Measurements from ENCODE around the gene HSPA12B. TPM values are rescaled to one million over a fixed set of nuclear protein-coding genes. Genes with fewer than 3 reads are reported as not detected.

Gene HSPA12B
- total and polyA plus RNA-seq, 2 of the 13 experiments (the other 11 are each of a cell fraction or from before 2014, with no cell fraction given) = 0.01 TPM; not detected in 1

DNA sequence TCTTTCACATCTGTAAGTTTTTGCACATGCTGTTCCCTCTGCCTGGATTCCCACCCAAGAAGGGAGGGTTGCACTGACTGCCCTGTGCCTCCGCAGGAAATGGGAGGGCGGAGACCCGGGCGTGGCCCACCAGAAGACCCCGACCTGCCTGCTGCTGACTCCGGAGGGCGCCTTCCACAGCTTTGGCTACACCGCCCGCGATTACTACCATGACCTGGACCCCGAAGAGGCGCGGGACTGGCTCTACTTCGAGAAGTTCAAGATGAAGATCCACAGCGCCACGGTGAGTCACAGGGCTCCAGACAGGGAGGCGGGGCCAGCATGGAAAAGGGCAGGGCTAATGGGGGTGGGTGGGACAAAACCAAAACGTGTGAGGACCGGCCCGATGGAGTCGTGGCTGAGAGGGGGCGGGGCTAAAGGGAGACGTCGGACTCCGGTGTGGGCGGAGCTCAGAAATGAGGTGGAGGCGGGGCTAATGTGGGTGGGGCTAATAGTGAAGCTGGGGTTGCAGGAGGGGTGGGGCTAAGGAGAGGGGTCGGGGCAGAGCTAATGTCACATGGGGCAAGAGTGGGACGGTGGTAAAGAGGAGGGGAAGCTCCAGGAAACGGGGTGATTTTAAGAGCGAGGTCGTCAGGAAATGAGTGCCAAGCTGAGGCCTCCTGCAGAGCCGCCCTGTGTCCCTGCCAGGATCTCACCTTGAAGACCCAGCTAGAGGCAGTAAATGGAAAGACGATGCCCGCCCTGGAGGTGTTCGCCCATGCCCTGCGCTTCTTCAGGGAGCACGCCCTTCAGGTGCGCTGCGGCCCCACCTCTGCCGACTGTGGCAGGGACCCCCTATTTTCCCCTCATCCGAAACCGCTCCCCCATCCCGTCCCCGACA, 12.6 kb downstream of the HSPA12B start (continued):
- TF ChIP-seq, protein P1, sequence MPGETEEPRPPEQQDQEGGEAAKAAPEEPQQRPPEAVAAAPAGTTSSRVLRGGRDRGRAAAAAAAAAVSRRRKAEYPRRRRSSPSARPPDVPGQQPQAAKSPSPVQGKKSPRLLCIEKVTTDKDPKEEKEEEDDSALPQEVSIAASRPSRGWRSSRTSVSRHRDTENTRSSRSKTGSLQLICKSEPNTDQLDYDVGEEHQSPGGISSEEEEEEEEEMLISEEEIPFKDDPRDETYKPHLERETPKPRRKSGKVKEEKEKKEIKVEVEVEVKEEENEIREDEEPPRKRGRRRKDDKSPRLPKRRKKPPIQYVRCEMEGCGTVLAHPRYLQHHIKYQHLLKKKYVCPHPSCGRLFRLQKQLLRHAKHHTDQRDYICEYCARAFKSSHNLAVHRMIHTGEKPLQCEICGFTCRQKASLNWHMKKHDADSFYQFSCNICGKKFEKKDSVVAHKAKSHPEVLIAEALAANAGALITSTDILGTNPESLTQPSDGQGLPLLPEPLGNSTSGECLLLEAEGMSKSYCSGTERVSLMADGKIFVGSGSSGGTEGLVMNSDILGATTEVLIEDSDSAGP (CRISPR knock-in tag; IDR thresholded peaks at IDR 0.05; ENCODE audit: borderline replicate concordance) = peak; percentile 55; the same call in 1 of the 2 replicates
- TF ChIP-seq KLF11 (CRISPR knock-in tag; IDR thresholded peaks at IDR 0.05) (no peak), SAP130 (CRISPR knock-in tag; IDR thresholded peaks at IDR 0.05; ENCODE audit: low read depth) (peak; percentile 44), EZH2 (conservative IDR thresholded peaks at IDR 0.05; ENCODE audit: low read depth, low read length) (no peak), HOXA3 (CRISPR knock-in tag; IDR thresholded peaks at IDR 0.05) (0 out of 2 replicates have a peak, but pooled peaks have one; percentile 17), ZNF788 (CRISPR knock-in tag; IDR thresholded peaks at IDR 0.05; ENCODE audit: borderline replicate concordance) (0 out of 2 replicates have a peak, but pooled peaks have one; percentile 20), ZNF329 (CRISPR knock-in tag; IDR thresholded peaks at IDR 0.05; ENCODE audit: low read depth) (no peak), ZNF883 (CRISPR knock-in tag; IDR thresholded peaks at IDR 0.05; ENCODE audit: not compliant biosample characterization) (peak; percentile 23), YEATS4 (CRISPR knock-in tag; IDR thresholded peaks at IDR 0.05; ENCODE audit: borderline replicate concordance) (0 out of 2 replicates have a peak, but pooled peaks have one; percentile 15), GATAD2A (CRISPR knock-in tag; IDR thresholded peaks at IDR 0.05) (0 out of 2 replicates have a peak, but pooled peaks have one; percentile 32), ZBTB3 (CRISPR knock-in tag; IDR thresholded peaks at IDR 0.05; ENCODE audit: borderline replicate concordance, low read depth) (no peak), ZNF563 (CRISPR knock-in tag; IDR thresholded peaks at IDR 0.05) (peak; percentile 23; the same call in 1 of the 2 replicates), HCFC1 (IDR thresholded peaks at IDR 0.05; ENCODE audit: low read depth, low read length) (peak; percentile 20; the same call in 1 of the 2 replicates), RFXAP (CRISPR knock-in tag; IDR thresholded peaks at IDR 0.05; ENCODE audit: borderline replicate concordance) (no peak), FOXJ3 (CRISPR knock-in tag; IDR thresholded peaks at IDR 0.05; ENCODE audit: borderline replicate concordance) (no peak), ZNF766 (CRISPR knock-in tag; IDR thresholded peaks at IDR 0.05; ENCODE audit: borderline replicate concordance) (no peak), SP1 (IDR thresholded peaks at IDR 0.05) (no peak), SP1 (CRISPR knock-in tag; IDR thresholded peaks at IDR 0.05) (peak; percentile 44), ZNF260 (CRISPR knock-in tag; IDR thresholded peaks at IDR 0.05; ENCODE audit: borderline replicate concordance, low read depth) (no peak), MEF2D (CRISPR knock-in tag; IDR thresholded peaks at IDR 0.05) (no peak), ZNF430 (CRISPR knock-in tag; IDR thresholded peaks at IDR 0.05) (0 out of 2 replicates have a peak, but pooled peaks have one; percentile 30), SALL1 (CRISPR knock-in tag; IDR thresholded peaks at IDR 0.05) (peak; percentile 6; the same call in 1 of the 2 replicates), ZNF598 (CRISPR knock-in tag; IDR thresholded peaks at IDR 0.05; ENCODE audit: borderline replicate concordance) (0 out of 2 replicates have a peak, but pooled peaks have one; percentile 17)
- TF ChIP-seq, protein P2, sequence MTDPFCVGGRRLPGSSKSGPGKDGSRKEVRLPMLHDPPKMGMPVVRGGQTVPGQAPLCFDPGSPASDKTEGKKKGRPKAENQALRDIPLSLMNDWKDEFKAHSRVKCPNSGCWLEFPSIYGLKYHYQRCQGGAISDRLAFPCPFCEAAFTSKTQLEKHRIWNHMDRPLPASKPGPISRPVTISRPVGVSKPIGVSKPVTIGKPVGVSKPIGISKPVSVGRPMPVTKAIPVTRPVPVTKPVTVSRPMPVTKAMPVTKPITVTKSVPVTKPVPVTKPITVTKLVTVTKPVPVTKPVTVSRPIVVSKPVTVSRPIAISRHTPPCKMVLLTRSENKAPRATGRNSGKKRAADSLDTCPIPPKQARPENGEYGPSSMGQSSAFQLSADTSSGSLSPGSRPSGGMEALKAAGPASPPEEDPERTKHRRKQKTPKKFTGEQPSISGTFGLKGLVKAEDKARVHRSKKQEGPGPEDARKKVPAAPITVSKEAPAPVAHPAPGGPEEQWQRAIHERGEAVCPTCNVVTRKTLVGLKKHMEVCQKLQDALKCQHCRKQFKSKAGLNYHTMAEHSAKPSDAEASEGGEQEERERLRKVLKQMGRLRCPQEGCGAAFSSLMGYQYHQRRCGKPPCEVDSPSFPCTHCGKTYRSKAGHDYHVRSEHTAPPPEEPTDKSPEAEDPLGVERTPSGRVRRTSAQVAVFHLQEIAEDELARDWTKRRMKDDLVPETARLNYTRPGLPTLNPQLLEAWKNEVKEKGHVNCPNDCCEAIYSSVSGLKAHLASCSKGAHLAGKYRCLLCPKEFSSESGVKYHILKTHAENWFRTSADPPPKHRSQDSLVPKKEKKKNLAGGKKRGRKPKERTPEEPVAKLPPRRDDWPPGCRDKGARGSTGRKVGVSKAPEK (CRISPR knock-in tag; IDR thresholded peaks at IDR 0.05; ENCODE audit: borderline replicate concordance) = peak; percentile 85; the same call in 1 of the 2 replicates
- TF ChIP-seq, protein P3, sequence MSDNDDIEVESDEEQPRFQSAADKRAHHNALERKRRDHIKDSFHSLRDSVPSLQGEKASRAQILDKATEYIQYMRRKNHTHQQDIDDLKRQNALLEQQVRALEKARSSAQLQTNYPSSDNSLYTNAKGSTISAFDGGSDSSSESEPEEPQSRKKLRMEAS (IDR thresholded peaks at IDR 0.05) = peak; percentile 43; the same call in 1 of the 2 replicates

Data from HepG2 (cell line).